Activated CD8-positive, alpha-beta T cell treated with anti-CD3 and anti-CD28 coated beads for 36 hours (primary cell): ENCODE data around the gene RIMBP2. TPM values are rescaled to one million over a fixed set of nuclear protein-coding genes. Genes with fewer than 3 reads are reported as not detected.

Source experiments
- ATAC-seq: fragments of 200-7000 bp; cut with Tn5 transposase; one replicate; pipeline ENCODE4 v1.10.0; 2021; ENCODE audit warnings: mild to moderate bottlenecking, moderate library complexity
- CTCF ChIA-PET: fragments of 350-600 bp; sonication (Branson Sonifier 250); formaldehyde crosslinking; loops from one replicate; lab custom pipeline; 2021; ENCODE audit warnings: antibody characterized with exemption; lab: Charles Lee
- POLR2A ChIA-PET: fragments of 350-600 bp; sonication (Branson Sonifier 250); formaldehyde crosslinking; loops from one replicate; lab custom pipeline; 2021; ENCODE audit warnings: antibody characterized with exemption; lab: Charles Lee
- DNase-seq: peaks from one replicate; pipeline ENCODE4 v3.0.0-alpha.2; 2020
- H3K27ac Mint-ChIP-seq: one replicate; pipeline ENCODE4 v1.8.0; 2021; ENCODE audit warnings: mild to moderate bottlenecking, mixed read lengths
- H3K27me3 Mint-ChIP-seq: one replicate; pipeline ENCODE4 v1.8.0; 2021; ENCODE audit warnings: mixed read lengths
- H3K36me3 Mint-ChIP-seq: one replicate; pipeline ENCODE4 v1.8.0; 2021; ENCODE audit warnings: low read depth, mixed read lengths
- H3K4me1 Mint-ChIP-seq: one replicate; pipeline ENCODE4 v1.8.0; 2021; ENCODE audit warnings: low read depth, mixed read lengths
- H3K4me3 Mint-ChIP-seq: one replicate; pipeline ENCODE4 v1.8.0; 2021; ENCODE audit warnings: mild to moderate bottlenecking, moderate library complexity, mixed read lengths
- H3K9me3 Mint-ChIP-seq: one replicate; pipeline ENCODE4 v1.8.0; 2021; ENCODE audit warnings: mixed read lengths
- intact Hi-C: fragments of 100-400 bp; cut with micrococcal nuclease; formaldehyde crosslinking; loops from one replicate; pipeline ENCODE4 v1.10.0; 2022
- total RNA-seq, 2 experiments: library from RNA; stranded (reverse); gene quantifications; one replicate each; pipeline ENCODE4 v1.2.3, GENCODE V29; 2021
- TF ChIP-seq, protein P1 (sequence below): fragments of 200-600 bp; IDR thresholded peaks from one replicate; pipeline ENCODE4 v1.8.0; 2022; ENCODE audit warnings: antibody characterized with exemption, mild to moderate bottlenecking

The RIMBP2 gene
- total RNA-seq, 2 experiments from 2014 or later: not detected

GRCh38 chr12:130374083-130374482 is 342.0 kb downstream of the RIMBP2 start:
- no peaks in the 10 kb centered on the region for H3K4me1 Mint-ChIP-seq
- H3K9me3 Mint-ChIP-seq: no peaks in the 10 kb centered on the region
- intact Hi-C loops: no loop called here
- H3K27me3 Mint-ChIP-seq: peaks cover 7% of the 10 kb centered on the region
- no peak overlapping the region for H3K27ac Mint-ChIP-seq
- ChIA-PET POLR2A (no interaction called here), CTCF (no interaction called here)
- no peak for ATAC-seq
- DNase-seq: no peak
- TF ChIP-seq, protein P1, sequence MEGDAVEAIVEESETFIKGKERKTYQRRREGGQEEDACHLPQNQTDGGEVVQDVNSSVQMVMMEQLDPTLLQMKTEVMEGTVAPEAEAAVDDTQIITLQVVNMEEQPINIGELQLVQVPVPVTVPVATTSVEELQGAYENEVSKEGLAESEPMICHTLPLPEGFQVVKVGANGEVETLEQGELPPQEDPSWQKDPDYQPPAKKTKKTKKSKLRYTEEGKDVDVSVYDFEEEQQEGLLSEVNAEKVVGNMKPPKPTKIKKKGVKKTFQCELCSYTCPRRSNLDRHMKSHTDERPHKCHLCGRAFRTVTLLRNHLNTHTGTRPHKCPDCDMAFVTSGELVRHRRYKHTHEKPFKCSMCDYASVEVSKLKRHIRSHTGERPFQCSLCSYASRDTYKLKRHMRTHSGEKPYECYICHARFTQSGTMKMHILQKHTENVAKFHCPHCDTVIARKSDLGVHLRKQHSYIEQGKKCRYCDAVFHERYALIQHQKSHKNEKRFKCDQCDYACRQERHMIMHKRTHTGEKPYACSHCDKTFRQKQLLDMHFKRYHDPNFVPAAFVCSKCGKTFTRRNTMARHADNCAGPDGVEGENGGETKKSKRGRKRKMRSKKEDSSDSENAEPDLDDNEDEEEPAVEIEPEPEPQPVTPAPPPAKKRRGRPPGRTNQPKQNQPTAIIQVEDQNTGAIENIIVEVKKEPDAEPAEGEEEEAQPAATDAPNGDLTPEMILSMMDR: no peak
- H3K36me3 Mint-ChIP-seq: no peaks in the 10 kb centered on the region
- H3K4me3 Mint-ChIP-seq: no peak overlapping the region

DNA sequence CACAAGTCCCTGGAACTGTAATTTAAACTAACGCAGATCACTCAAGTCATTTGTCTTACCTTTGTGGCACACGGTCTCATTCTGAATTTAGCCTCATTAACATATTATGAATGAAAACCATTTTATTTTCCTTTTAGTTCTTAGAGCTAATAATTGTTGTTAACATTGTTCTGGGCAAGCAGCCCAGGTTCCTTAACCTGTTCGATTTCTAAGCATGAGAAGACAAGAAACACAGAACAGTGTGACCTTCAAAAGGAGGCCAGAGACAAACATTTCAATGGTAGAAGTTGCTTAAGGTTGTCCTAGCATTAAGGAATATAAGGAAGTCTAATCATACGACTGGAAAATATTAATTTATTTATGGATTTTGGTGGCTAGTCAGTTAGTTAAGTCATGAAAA is 343.2 kb downstream of the RIMBP2 start:
- no peaks in the 10 kb centered on the region for H3K36me3 Mint-ChIP-seq
- H3K4me1 Mint-ChIP-seq: no peaks in the 10 kb centered on the region
- H3K27ac Mint-ChIP-seq: no peak overlapping the region
- intact Hi-C loops: no loop called here
- H3K27me3 Mint-ChIP-seq: peaks cover 8% of the 10 kb centered on the region
- H3K9me3 Mint-ChIP-seq: no peaks in the 10 kb centered on the region
- DNase-seq (no peak), ATAC-seq (no peak)
- ChIA-PET CTCF (interaction anchor here (0.9 kb wide), 1 partner anchor 37 kb away, joined by 3 read pairs; no protein-coding TSS in a partner anchor), POLR2A (no interaction called here)
- H3K4me3 Mint-ChIP-seq: no peak overlapping the region
- TF ChIP-seq, protein P1: no peak

DNA sequence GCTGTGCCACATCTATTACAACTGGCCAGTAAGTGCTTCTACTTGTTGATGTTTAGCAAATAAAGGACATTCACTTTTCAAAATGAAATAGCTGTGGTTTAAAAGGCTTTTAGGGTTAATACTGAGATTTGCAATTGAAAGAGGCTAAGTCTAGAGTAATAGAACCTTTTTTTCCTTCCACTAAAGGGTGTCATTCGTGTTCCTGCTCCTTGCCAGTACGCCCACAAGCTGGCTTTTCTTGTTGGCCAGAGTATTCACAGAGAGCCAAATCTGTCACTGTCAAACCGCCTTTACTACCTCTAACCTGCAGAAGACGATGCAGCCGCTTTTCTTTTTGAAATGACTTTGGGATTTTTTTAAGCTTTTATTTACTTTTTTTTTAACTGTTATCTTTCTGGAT is 344.8 kb downstream of the RIMBP2 start:
- TF ChIP-seq, protein P1: no peak

GRCh38 chr12:130369816-130370215 is 346.3 kb downstream of the RIMBP2 start:
- TF ChIP-seq, protein P1: no peak
- H3K9me3 Mint-ChIP-seq: no peaks in the 10 kb centered on the region
- no peaks in the 10 kb centered on the region for H3K4me1 Mint-ChIP-seq
- intact Hi-C loops: no loop called here
- H3K4me3 Mint-ChIP-seq: no peak overlapping the region
- no peak for DNase-seq
- POLR2A ChIA-PET: no interaction called here
- no peak overlapping the region for H3K27ac Mint-ChIP-seq
- no peak for ATAC-seq
- CTCF ChIA-PET: no interaction called here
- H3K27me3 Mint-ChIP-seq: peaks cover 7% of the 10 kb centered on the region
- no peaks in the 10 kb centered on the region for H3K36me3 Mint-ChIP-seq

More for the DNA sequence above, 344.8 kb downstream of the RIMBP2 start:
- Mint-ChIP-seq H3K4me3 (no peak overlapping the region), H3K27me3 (peaks cover 8% of the 10 kb centered on the region), H3K36me3 (no peaks in the 10 kb centered on the region), H3K4me1 (no peaks in the 10 kb centered on the region), H3K9me3 (no peaks in the 10 kb centered on the region), H3K27ac (no peak overlapping the region)
- ATAC-seq (no peak), DNase-seq (no peak)
- intact Hi-C loops: no loop called here
- ChIA-PET POLR2A (no interaction called here), CTCF (no interaction called here)

- no peak overlapping the region for H3K27ac Mint-ChIP-seq
- no peak overlapping the region for H3K4me3 Mint-ChIP-seq
- H3K4me1 Mint-ChIP-seq: no peaks in the 10 kb centered on the region
- ChIA-PET CTCF (no interaction called here), POLR2A (no interaction called here)
- H3K36me3 Mint-ChIP-seq: no peaks in the 10 kb centered on the region
- H3K27me3 Mint-ChIP-seq: peaks cover 10% of the 10 kb centered on the region
- ATAC-seq: no peak
- intact Hi-C loops: no loop called here
- TF ChIP-seq, protein P1: no peak
- DNase-seq: no peak
- H3K9me3 Mint-ChIP-seq: no peaks in the 10 kb centered on the region
Observed at GRCh38 chr12:130367523-130367922, 348.6 kb downstream of the RIMBP2 start.
